ENCODE measurements around the gene TWIST2. TPM values are rescaled to one million over a fixed set of nuclear protein-coding genes. Genes with fewer than 3 reads are reported as not detected.

The TWIST2 gene
- total RNA-seq, 1 donor from 2014 or later: 0.83 TPM

DNA sequence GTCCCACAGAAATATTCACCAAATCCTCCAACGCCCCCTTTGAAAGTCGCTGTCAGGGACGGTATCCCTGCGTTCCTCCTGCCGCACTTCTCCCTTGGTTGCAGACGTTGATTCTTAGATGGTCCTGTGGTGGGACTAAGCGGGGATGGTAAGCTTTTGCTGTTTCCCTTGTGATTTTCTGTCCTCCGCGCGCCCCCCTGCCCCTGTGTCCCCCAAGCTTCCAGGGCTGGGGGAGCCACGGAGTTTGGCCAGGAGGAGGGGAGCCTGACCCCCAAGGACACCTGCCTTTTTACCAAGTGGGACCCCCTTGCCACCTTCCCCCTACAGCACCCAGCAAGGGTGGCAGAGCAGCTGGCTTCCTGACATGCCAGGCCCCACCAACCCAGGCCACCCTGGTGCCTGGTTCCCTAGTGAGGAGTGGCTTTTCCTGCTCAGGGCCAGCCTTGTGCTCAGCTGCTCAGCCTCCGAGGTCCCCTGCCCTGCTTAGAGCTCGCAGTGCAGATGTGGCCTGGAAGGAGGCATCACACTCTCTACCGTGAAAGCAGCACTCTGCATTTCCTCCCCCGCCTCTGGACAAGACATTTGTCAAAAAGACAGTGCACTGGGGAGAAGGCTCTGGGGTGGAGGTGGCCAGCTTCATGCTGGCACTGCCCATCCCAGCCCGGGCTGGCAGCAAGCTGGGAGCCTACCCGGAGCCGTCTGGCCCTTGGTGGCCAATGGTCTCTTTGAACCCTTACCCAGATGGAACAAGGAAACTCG lies 49.4 kb downstream of the TWIST2 start:
- intact Hi-C loops (cut with DNase I): no loop called here
- no peak for DNase-seq (ENCODE audit: low spot score)

DNA sequence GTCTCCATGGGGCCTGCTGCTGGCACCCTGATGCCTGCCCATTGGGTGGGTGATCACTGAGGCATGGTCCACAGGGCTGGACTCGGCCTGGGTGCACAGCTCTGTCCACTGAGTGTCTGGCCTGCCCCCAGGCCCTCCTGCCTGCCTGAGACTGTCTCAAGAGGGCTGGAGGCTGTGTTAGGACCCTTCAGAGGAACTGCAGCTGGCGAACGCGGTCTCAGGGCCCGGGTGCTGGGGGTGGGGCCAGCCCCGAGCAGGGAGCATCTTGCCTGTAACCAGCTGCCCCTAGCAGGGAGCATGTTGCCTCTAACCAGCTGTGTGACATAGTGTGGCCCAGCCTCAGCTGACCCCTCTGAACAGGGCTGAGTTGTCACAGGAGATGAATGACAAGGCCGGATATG lies 50.0 kb downstream of the TWIST2 start:
- intact Hi-C loops (cut with DNase I): no loop called here
- no peak for DNase-seq (ENCODE audit: low spot score)

DNA sequence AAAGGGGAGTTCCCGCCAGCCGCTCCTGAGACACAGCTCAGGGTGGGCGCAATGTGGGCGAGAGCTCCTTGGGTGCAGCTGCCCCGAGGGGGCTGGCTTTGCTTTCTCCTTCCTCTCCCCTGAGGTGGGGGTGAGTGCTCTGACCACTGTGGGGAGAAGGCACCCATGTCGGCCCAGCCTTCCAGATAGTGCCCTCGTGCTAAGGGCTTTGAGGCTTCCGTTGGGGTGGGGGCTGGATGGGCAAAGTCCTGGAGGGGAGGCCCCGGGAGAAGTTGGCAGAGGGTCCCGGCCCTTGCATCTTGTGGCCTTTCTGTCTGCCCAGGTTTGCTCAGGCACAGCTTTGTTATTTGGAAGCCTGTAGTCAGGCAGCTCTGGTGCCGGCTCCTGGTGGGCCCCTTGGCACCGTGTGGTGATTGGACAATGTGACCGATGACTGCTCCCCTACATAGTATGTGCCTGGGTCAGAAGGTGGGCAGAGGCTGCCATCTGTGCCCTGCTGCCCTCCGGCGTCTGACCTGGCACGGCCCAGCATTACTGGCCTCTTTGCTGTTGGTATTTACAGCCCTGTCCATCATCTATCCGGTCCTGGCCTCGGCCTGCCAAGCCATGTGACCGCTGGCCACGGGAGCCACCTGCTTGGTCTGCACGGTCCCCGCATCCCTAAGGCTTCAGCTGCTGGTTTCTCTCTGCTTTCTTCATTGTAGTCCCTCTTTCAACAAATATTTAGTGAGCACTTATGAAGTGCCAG lies 50.8 kb downstream of the TWIST2 start:
- no peak for DNase-seq (ENCODE audit: low spot score)

GRCh38 chr2:238899386-238899785 lies 51.5 kb downstream of the TWIST2 start:
- intact Hi-C loops (cut with DNase I): no loop called here
- no peak for DNase-seq (ENCODE audit: low spot score)

More for the DNA sequence above, 50.8 kb downstream of the TWIST2 start:
- intact Hi-C loops (cut with DNase I): no loop called here

DNA sequence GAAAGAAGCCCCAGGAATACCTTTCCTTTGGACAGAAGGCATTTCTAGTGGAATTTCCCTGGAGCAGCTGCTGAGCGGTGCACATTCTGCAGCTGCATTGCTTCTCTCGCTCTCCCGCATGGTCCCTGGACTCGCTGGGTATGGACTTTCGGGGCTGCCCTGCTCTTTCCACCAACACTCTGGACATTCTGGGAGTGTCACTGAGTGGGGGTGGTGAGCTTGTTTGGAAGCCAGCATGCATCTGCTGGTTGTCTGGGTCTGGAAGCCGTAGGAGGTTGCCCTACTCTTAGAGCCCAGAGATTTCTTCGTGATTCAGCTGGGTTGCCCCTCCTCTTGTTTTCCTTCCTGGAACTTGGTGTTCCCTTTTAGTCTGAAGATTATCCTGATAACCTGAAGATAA lies 52.6 kb downstream of the TWIST2 start:
- no peak for DNase-seq (ENCODE audit: low spot score)
- intact Hi-C loops (cut with DNase I): no loop called here

DNA sequence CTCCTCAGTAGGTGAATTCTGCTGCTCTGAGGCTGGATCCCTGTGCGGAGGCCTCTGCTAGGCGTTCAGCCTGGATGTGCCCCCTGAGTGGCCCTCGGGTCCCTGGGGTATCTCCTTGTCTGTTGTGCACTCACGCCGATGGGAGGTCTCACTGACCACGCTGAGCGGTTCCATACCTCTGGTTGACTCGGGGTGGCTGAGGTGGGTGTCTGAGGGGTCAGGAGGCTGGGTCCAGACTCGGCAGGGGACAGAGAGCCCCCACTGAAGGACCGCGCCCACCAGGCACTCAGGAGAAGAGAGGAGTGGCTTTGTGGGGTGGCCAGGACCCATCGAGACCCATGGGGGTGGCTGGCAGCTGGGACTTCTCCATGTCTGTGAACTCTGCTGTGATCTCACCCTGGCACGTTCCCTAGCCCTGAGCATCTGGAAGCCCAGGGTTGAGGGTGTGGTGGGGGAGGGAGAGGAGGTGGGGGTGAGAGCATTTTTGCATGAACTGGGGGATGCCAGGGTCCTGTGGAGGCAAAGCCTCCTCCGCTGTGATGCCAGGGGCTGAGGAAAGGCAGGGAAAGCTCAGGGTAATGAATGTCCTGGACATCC lies 53.7 kb downstream of the TWIST2 start:
- no peak for DNase-seq (ENCODE audit: low spot score)
- intact Hi-C loops (cut with DNase I): no loop called here

- intact Hi-C loops (cut with DNase I): no loop called here
- no peak for DNase-seq (ENCODE audit: low spot score)
Observed at GRCh38 chr2:238902285-238902684, 54.4 kb downstream of the TWIST2 start.

- intact Hi-C loops (cut with DNase I): no loop called here
- no peak for DNase-seq (ENCODE audit: low spot score)
Observed at GRCh38 chr2:238903141-238903540, 55.3 kb downstream of the TWIST2 start.

- intact Hi-C loops (cut with DNase I): no loop called here
- no peak for DNase-seq (ENCODE audit: low spot score)
Observed at GRCh38 chr2:238904177-238904576, 56.3 kb downstream of the TWIST2 start.

GRCh38 chr2:238904716-238905115 lies 56.8 kb downstream of the TWIST2 start:
- intact Hi-C loops (cut with DNase I): no loop called here

GRCh38 chr2:238905224-238905623 lies 57.3 kb downstream of the TWIST2 start:
- intact Hi-C loops (cut with DNase I): no loop called here
- DNase-seq (ENCODE audit: low spot score): no peak

More at GRCh38 chr2:238904716-238905115, 56.8 kb downstream of the TWIST2 start:
- no peak for DNase-seq (ENCODE audit: low spot score)

DNA sequence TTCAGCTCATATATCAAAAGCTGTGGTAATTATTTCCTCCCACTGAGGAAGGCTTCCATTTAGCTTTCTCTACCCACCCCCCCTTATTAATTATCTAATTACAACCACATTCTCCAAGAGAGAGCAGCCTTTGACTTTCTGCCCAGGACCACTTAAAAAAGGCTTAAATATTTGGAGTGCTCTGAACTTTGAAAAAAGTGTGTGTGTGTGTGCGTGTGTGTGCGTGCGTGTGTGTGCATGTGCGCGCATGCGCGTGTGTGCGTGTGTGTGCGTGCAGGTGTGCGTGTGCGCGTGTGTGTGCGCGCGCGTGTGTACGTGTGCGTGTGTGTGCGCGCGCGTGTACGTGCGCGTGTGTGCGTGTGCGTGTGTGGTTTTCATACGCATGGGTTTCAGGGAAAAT lies 57.8 kb downstream of the TWIST2 start:
- intact Hi-C loops (cut with DNase I): no loop called here
- no peak for DNase-seq (ENCODE audit: low spot score)

DNA sequence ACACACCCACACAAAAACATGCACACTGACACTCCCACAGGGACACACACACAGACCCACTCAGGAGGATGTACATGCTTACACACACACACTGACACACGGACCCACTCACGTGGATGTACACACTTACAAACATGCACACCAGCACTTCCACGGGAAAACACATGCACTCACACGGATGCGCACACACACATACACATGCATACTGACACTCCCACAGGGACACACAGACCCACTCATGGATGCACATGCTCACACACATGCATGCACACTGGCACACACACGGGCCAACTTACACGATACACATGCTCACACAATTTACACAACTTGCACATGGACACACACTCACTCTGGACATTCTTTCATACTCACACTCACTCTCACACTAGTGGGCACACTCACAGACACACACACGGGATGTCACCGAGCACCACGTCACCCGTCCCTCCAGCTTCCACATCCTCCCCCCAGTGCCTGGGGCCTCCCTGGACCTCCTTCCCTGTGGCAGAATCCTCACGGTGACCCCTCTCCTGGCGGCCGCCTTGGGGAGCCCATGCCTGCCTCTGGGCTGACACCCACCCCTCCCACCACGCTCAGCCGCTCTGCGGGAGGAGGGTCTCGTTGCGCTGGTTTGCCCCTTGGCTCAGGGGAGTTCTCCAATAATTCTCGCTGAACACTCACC lies 58.5 kb downstream of the TWIST2 start:
- DNase-seq (ENCODE audit: low spot score): no peak
- intact Hi-C loops (cut with DNase I): no loop called here

- DNase-seq (ENCODE audit: low spot score): peak; percentile 66
- intact Hi-C loops (cut with DNase I): no loop called here
Observed at GRCh38 chr2:238906936-238907716, 59.2 kb downstream of the TWIST2 start.

DNA sequence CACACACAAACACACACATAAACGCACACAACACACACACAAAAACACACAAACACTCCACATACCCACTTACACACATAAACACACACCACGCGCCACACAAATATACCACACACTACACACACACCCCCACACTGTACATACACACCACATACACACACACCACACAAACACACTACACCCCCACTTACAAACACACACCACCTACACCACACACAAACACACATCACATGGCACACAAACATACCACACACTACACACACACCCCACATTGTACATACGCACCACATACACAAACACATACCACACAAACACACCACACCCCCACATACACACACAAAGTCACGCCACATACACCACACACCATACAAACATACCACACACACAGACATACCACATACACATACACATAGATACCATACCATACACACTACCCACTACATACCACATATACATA lies 59.9 kb downstream of the TWIST2 start:
- DNase-seq (ENCODE audit: low spot score): no peak
- intact Hi-C loops (cut with DNase I): no loop called here

DNA sequence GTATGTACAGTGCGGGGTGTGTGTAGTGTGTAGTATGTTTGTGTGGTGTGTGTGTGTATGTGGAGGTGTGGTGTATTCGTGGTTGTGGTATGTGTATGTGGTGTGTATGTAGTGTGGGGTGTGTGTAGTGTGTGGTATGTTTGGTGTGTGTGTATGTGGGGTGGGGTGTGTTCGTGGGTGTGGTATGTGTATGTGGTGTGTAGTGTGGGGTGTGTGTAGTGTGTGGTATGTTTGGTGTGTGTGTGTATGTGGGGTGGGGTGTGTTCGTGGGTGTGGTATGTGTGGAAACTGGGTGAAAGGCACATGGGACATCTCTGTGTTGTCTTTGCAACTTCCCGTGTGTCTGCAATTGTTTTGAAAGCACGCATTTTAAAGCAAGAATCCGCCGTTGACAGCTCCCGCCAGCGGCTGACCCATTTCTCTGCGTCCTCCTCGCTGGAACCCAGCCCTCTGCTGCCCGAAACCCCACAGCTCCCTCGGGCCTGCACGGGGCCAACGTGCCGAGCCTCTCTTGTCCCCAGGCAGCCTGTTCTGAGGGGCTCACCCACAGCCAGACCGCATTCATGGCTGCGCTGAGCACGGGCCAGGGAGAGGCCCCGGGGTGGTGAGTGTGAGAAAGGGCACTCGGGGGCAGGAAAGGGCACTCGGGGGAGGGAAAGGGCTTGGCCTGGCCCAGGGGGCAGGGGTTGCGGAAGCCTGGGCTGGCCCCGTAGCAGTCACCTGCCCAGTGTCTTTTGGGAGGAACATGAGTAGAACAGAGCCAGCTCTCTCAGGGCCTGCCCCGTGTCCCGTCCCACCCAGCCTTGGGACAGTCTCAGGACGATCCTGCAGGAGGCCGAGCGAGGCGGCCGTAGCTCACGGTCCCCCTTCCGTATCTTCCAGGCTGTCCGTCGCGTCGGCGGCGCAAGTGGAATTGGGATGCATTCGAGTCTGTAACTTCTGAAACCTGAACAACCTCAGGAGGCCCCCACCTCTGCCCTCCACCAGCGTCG lies 61.4 kb downstream of the TWIST2 start:
- DNase-seq (ENCODE audit: low spot score): peak; percentile 76
- intact Hi-C loops (cut with DNase I): no loop called here

GRCh38 chr2:238910751-238911351 lies 63.0 kb downstream of the TWIST2 start:
- intact Hi-C loops (cut with DNase I): no loop called here
- DNase-seq (ENCODE audit: low spot score): peak; percentile 56
